GM12874 (cell line): Measurements from ENCODE around the gene CBARP.

Source experiments
- CTCF ChIP-seq: IDR thresholded peaks from 2 replicates; pipeline ENCODE4 v1.5.1; 2011; ENCODE audit warnings: low read depth, mild to moderate bottlenecking, control low read depth, low read length, moderate library complexity; ENCODE audit not compliant: insufficient read depth

CBARP gene

GRCh38 chr19:1273263-1274041, 35.6 kb upstream of the CBARP start:
- no peak for TF ChIP-seq CTCF

- no peak for TF ChIP-seq CTCF
These were observed 34.8 kb upstream of the CBARP start for GRCh38 chr19:1272423-1273262.

- no peak for TF ChIP-seq CTCF
These were observed 34.0 kb upstream of the CBARP start for GRCh38 chr19:1271528-1272422.

- no peak for TF ChIP-seq CTCF
These were observed 33.2 kb upstream of the CBARP start for GRCh38 chr19:1270854-1271527.

- no peak for TF ChIP-seq CTCF
These were observed 32.5 kb upstream of the CBARP start for GRCh38 chr19:1270213-1270853.

- no peak for TF ChIP-seq CTCF
These were observed 31.8 kb upstream of the CBARP start for GRCh38 chr19:1269478-1270212.
